GM12875 (cell line): Measurements from ENCODE around the gene ADAMTS9.

Experiments used
- H3K4me3 ChIP-seq: one replicate; pipeline ENCODE4 v1.5.1; 2011; ENCODE audit warnings: low read depth, low read length, control low read depth
- TF ChIP-seq, protein P1 (sequence below): IDR thresholded peaks from 2 replicates; pipeline ENCODE4 v1.5.1; 2011; ENCODE audit warnings: low read depth, mild to moderate bottlenecking, control low read depth, inconsistent platforms, low read length, moderate library complexity, borderline replicate concordance; ENCODE audit not compliant: insufficient read depth

ADAMTS9 gene

DNA sequence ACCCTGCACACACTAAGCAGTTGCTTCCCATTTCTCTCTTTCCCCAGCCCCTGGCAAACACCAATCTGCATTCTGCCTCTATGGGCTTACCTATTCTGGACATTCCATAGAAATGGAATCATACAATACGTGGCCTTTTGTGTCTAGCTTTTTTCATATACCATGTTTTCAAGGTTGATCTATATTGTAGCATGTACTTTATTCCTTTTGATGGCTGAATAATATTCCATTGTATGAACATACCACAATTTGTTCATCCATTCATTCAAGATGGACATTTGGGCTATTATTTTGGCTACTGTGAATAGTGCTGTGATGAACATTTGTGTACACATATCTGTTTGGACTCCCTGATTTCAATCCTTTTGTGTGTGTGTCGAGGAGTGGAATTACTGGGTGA lies 18.1 kb upstream of the ADAMTS9 start:
- no peak overlapping the region for H3K4me3 ChIP-seq
- TF ChIP-seq, protein P1, sequence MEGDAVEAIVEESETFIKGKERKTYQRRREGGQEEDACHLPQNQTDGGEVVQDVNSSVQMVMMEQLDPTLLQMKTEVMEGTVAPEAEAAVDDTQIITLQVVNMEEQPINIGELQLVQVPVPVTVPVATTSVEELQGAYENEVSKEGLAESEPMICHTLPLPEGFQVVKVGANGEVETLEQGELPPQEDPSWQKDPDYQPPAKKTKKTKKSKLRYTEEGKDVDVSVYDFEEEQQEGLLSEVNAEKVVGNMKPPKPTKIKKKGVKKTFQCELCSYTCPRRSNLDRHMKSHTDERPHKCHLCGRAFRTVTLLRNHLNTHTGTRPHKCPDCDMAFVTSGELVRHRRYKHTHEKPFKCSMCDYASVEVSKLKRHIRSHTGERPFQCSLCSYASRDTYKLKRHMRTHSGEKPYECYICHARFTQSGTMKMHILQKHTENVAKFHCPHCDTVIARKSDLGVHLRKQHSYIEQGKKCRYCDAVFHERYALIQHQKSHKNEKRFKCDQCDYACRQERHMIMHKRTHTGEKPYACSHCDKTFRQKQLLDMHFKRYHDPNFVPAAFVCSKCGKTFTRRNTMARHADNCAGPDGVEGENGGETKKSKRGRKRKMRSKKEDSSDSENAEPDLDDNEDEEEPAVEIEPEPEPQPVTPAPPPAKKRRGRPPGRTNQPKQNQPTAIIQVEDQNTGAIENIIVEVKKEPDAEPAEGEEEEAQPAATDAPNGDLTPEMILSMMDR, result no peak

DNA sequence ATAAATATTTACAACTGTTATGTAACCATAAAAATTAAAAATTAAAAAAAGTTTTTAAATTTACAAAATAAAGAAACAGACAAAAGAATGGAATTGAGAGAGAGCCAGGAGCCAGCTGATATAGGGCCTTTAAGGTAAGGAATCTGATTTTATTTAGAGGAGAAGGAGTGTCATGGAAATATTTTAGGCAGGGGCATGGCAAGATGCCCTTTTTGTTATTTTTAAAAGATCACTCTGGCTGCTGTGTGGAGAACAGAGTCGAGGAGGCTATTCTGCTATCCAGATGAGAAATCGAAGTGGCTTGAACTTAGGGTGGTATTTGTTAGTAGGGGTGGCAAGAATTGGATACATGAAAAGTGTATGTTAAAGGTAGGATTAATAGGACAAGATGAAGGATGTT lies 9.1 kb upstream of the ADAMTS9 start:
- H3K4me3 ChIP-seq, result no peak overlapping the region
- TF ChIP-seq, protein P1, result no peak

DNA sequence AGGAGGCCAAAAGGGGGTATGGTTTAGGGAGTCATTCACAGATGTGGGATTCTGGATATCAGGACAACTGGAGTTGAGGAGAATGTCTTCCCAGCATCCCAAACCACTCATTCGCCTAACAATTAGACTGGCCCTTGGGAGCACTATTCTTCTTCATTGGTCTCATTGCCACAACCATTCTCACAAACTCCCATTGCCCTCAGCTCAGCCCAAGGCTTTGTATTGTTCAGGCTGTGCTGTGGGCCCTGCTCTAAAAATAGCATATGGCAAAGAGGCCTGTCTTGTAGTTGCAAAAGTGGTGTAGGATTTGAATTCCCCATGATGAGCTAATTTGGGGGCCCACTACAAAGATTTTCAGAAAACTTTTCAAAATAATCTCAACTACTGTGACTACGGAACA lies 6.3 kb upstream of the ADAMTS9 start:
- no peak overlapping the region for H3K4me3 ChIP-seq
- TF ChIP-seq, protein P1, result no peak

DNA sequence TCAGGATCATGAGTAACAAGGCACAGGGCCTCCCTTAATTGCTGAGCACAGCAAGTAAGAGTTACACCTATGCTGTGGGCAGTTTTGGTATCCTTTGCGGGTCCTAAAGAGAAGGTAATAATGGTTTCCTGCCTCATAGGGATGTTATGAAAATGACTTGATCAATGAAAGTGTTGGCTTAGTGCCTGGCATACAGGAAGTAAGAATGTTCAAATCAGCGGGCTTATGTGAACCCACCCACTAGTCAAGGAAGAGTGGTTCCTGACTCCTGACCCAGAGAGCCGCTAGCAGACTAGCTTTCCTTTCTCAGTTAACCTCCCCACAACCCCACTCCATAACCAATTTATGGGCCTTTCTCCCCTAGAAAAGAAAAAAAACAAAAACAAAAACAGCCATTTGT lies 5.2 kb upstream of the ADAMTS9 start:
- TF ChIP-seq, protein P1, result no peak
- H3K4me3 ChIP-seq, result no peak overlapping the region

DNA sequence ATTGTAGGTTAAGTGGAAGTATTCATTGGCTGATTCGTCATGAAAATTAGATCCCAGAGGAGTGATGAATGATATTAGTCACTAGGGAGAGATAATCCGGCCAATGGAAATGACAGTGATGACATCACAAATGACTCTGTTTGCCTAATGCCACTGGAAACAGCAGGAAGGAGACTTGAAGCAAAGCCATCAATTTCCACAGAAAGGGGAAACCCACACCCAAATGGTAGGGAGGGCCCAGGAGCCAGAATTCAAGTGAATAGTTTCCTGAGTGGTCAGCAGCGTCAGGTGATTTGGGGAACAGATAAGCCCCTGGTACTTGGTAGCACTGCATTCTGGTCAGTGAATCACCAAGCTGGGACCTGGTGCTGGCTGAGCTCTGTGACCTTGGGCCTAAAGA lies 3.3 kb upstream of the ADAMTS9 start:
- H3K4me3 ChIP-seq, result no peak overlapping the region
- TF ChIP-seq, protein P1, result no peak

DNA sequence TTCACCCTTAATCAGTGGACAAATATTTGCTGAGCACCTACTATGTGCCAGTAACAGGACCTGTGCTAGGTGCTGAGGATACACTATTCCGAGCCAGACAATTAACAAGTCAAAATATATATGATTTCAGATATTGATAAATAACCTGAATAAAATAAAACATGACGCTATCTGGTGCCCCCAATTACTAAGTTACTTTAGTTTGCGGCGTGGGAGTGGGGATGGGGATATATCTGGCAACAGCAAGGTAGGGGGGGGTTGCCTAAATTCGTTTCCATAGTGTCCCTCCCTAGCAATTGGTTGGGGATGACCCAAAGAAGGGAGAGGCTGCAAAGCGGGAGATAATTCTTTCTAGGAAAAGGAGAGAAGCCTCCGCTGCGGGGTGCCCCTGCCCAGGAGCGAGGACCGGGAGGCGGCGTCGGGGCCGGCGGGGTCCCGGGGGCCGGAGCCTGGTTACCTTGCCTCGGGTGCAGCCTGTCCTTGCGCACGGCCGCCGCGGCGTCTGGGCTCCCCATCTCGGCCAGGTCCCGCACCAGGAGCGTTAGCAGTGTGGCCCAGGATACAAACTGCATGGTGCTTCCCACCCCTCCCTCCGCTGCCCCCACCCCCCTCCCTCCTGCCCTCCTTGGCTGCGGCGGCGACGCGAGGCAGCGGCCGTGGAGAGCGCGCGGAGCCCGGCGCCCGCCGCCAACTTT lies 567 bp downstream of the ADAMTS9 start:
- H3K4me3 ChIP-seq, result no peak overlapping the region
- TF ChIP-seq, protein P1, result no peak

DNA sequence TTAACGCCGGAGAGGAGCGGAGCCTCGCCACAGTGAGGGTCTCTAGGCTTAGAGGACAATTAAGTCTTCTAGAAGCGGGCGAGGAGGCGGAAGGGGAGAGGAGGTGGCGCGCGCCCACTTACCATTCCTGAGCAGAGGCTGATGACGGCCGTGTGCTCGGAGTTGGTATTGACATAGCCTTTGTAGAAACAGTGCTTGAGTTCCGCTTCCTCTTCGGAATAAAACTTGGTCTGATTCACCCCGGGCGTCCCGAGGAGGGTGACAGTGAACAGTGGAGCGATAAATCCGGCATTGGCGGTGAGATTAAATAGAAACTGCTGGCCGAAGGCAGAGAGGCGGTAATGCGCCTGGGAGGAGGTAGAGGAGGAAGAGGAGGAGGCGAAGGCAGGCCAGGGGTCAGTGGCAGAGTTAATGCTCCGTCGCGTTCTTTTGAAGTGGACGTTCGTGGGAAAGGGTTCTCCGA lies 1.3 kb downstream of the ADAMTS9 start:
- TF ChIP-seq, protein P1, result no peak
- no peak overlapping the region for H3K4me3 ChIP-seq
